Chondrocyte (in vitro differentiated cells): ENCODE results near the gene API5. TPM values are rescaled to one million over a fixed set of nuclear protein-coding genes. Genes with fewer than 3 reads are reported as not detected.

ENCODE experiments used
- DNase-seq: peaks from one replicate; pipeline ENCODE4 v3.0.0; 2021; ENCODE audit warnings: mixed read lengths, low spot score
- H3K27ac Mint-ChIP-seq: one replicate; pipeline ENCODE4 v1.8.0; 2021; ENCODE audit warnings: mild to moderate bottlenecking, moderate library complexity, mixed read lengths; ENCODE audit not compliant: unreplicated experiment
- H3K27me3 Mint-ChIP-seq: 2 replicates; pipeline ENCODE4 v1.8.0; 2021; ENCODE audit warnings: low read depth, mixed read lengths
- H3K36me3 Mint-ChIP-seq: 2 replicates; pipeline ENCODE4 v1.8.0; 2021; ENCODE audit warnings: low read depth, mixed read lengths
- H3K4me1 Mint-ChIP-seq: 2 replicates; pipeline ENCODE4 v1.8.0; 2021; ENCODE audit warnings: low read depth, mild to moderate bottlenecking, mixed read lengths
- H3K4me3 Mint-ChIP-seq: one replicate; pipeline ENCODE4 v1.8.0; 2021; ENCODE audit warnings: mild to moderate bottlenecking, moderate library complexity, mixed read lengths; ENCODE audit not compliant: unreplicated experiment
- H3K9me3 Mint-ChIP-seq: 2 replicates; pipeline ENCODE4 v1.8.0; 2021; ENCODE audit warnings: low read depth, mixed read lengths
- CTCF ChIP-seq: fragments of 200-600 bp; sonication (generic); IDR thresholded peaks from 2 replicates; pipeline ENCODE4 v1.5.0; 2021; ENCODE audit warnings: antibody characterized with exemption, mild to moderate bottlenecking, moderate library complexity
- total RNA-seq: library from RNA; stranded (reverse); gene quantifications from 3 replicates; pipeline ENCODE4 v1.2.1, GENCODE V29; 2021

The API5 gene
- total RNA-seq, 1 donor from 2014 or later = 82.3 TPM

- no peak for DNase-seq
- Mint-ChIP-seq H3K36me3 (no peaks in the 10 kb centered on the region), H3K4me1 (no peaks in the 10 kb centered on the region), H3K9me3 (peaks cover 4% of the 10 kb centered on the region), H3K4me3 (no peak overlapping the region), H3K27ac (no peak overlapping the region), H3K27me3 (peaks cover 20% of the 10 kb centered on the region)
- TF ChIP-seq CTCF = no peak
Measured at GRCh38 chr11:43270468-43270867, 41.3 kb upstream of the API5 start.

- no peaks in the 10 kb centered on the region for H3K4me1 Mint-ChIP-seq
- H3K36me3 Mint-ChIP-seq = no peaks in the 10 kb centered on the region
- H3K27me3 Mint-ChIP-seq = peaks cover 29% of the 10 kb centered on the region
- no peak for DNase-seq
- TF ChIP-seq CTCF = peak; percentile 65
- no peak overlapping the region for H3K4me3 Mint-ChIP-seq
- peaks cover 4% of the 10 kb centered on the region for H3K9me3 Mint-ChIP-seq
- H3K27ac Mint-ChIP-seq = no peak overlapping the region
Measured at GRCh38 chr11:43278193-43278956, 33.4 kb upstream of the API5 start.

- no peak for DNase-seq
- Mint-ChIP-seq H3K4me1 (no peaks in the 10 kb centered on the region), H3K4me3 (no peak overlapping the region), H3K27ac (no peak overlapping the region), H3K27me3 (peaks cover 21% of the 10 kb centered on the region), H3K9me3 (no peaks in the 10 kb centered on the region), H3K36me3 (no peaks in the 10 kb centered on the region)
- TF ChIP-seq CTCF = peak; percentile 95
Measured at GRCh38 chr11:43282607-43283440, 29.0 kb upstream of the API5 start.

DNA sequence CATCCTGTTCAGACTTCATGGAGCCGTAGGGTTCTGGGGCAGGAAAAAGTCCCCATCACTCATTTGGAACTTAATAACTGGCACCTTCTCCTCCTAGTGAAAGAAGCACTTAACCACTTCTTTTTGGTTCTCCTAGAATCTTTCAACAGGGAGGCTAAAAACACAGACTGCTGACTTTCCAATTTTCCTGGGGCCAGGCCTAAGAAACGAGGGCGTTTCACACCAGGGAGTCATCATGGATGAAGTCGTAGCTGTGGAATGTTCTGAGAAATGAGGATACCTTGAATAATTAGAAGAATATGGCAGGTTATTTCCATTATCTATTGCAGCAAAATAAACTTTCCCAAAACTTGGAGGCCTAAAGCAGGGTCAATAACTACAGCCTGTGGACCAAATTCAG lies 26.0 kb upstream of the API5 start:
- H3K27ac Mint-ChIP-seq = no peak overlapping the region
- H3K4me3 Mint-ChIP-seq = no peak overlapping the region
- H3K9me3 Mint-ChIP-seq = no peaks in the 10 kb centered on the region
- H3K36me3 Mint-ChIP-seq = no peaks in the 10 kb centered on the region
- peaks cover 16% of the 10 kb centered on the region for H3K27me3 Mint-ChIP-seq
- no peak for TF ChIP-seq CTCF
- no peak for DNase-seq
- no peaks in the 10 kb centered on the region for H3K4me1 Mint-ChIP-seq

DNA sequence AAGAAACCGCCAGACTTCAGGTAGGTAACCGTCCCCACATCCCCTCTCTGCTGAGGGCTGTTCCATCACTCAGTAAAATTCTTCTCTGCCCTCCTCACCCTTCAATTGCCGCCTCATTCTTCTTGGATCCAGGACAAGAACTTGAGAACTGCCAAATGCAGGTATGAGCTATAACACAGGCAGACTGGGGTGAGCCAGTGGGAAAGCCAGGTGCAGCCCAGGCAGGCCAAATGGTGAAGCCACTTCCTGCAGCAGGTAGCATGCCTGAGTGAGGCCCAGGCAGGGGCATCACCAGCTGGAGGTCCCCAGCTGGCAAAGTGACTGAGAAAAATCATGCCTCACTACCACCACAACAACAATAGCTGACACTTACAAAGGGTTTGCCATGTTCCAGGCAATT lies 22.4 kb upstream of the API5 start:
- no peak overlapping the region for H3K27ac Mint-ChIP-seq
- no peak for DNase-seq
- H3K4me3 Mint-ChIP-seq = no peak overlapping the region
- no peak for TF ChIP-seq CTCF
- H3K4me1 Mint-ChIP-seq = no peaks in the 10 kb centered on the region
- H3K9me3 Mint-ChIP-seq = peaks cover 4% of the 10 kb centered on the region
- peaks cover 11% of the 10 kb centered on the region for H3K27me3 Mint-ChIP-seq
- H3K36me3 Mint-ChIP-seq = no peaks in the 10 kb centered on the region
